NCI-H1436 treated with DMSO at 0.1 percent for 48 hours (cell line): ENCODE data around the gene RHEB.
"Not testable (repeated sequence)": the region's sequence is repeated elsewhere in the genome, so short reads cannot be mapped to it uniquely, and the experiment has no call there.

Source experiments
- DNase-seq: peaks from one replicate; lab custom pipeline; 2025; lab: John Stamatoyannopoulos, UW

Gene RHEB

DNA sequence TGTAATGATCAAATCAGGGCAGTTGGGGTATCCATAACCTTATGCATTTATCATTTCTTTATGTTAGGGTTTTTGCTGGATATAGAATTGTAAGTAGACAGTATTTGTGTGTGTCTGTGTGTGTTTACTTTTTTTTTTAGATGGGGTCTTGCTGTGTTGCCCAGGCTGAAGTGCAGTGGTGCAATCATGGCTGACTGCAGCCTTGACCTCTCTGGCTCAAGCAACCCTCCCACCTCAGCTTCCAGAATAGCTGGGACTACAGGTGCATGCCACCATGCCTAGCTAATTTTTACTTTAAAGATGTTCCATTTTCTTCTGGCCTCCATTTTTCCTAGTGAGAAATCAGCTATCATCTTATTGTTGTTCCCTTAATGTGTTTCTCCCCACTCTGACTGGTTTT is 10.1 kb upstream of the RHEB start:
- DNase-seq, result no peak

DNA sequence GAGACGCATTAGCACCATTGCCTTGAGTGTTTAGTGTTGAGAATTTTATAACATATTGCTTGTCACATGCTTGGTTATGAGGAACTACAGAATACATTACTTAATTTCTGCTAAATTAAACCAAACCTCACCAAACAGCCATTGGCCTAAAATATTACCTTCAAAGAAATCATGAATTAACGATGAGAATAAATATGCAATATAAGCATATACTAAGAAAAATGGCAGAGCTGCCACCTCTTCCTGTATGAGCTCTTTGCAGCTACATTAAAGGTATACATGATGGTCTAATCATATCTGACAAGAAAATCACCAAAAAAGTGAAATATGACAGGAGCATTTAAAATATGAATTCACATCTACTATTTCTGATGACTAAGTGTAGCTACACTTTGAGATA is 5.2 kb upstream of the RHEB start:
- no peak for DNase-seq

DNA sequence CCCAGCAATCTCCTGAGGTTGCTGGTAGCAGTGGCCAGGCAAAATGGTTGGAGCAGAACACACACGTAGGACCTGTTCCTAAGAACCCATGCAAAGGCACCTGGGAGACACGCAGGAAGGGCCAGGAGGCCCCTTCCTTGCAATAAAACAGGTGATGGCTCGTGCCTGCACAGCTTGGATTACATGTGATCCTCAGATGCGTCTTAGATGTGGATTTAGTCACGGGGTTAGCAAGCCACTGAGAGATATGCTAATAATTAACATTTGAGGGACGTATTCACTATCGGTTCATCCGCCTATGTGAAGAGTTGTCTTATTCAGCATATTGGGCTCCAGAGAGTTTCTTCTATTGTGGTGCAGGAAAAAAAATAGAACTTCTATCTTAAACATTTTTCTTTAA is 4.6 kb upstream of the RHEB start:
- no peak for DNase-seq

DNA sequence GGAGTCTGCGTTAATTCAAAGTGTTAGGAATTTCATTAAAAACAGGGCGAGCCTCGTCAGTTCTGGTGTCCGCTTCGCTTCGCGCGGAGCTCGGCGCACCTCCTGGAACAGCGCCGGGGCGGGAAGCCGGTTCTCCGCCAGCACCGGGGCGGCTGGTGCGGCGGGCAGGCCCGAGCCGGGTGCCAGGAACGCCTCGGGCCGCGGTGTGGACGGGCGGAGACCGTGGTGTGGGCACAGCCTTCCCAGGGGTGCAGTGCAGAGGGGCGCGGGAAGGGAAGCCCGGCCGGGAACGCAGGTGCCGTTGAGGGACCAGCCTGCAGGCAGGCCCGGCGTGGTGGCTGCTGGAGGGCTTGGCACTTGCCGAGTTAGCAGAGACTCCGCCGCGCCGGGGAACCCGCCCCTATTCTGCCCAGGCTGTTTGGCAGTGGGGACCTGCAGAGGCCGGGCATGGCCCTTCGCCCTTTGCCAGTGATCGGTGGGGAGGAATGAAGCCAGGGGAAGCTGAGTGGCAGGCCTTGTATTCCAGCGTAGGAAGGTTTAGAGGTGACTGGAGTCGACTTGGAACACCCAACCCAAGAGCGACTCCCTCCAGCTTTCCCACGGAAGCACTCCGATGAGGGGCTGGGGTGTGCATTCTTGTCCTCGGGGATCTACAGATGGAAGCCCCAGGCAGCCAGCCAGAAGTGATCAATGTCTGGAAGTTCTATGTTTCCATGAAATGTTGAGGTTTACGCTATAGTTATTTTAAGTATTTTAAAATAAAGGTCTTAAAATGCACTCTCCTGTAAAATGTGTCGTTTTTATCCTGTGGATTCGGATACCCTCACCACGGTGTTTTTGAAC is 945 bp upstream of the RHEB start:
- DNase-seq, result no peak

DNA sequence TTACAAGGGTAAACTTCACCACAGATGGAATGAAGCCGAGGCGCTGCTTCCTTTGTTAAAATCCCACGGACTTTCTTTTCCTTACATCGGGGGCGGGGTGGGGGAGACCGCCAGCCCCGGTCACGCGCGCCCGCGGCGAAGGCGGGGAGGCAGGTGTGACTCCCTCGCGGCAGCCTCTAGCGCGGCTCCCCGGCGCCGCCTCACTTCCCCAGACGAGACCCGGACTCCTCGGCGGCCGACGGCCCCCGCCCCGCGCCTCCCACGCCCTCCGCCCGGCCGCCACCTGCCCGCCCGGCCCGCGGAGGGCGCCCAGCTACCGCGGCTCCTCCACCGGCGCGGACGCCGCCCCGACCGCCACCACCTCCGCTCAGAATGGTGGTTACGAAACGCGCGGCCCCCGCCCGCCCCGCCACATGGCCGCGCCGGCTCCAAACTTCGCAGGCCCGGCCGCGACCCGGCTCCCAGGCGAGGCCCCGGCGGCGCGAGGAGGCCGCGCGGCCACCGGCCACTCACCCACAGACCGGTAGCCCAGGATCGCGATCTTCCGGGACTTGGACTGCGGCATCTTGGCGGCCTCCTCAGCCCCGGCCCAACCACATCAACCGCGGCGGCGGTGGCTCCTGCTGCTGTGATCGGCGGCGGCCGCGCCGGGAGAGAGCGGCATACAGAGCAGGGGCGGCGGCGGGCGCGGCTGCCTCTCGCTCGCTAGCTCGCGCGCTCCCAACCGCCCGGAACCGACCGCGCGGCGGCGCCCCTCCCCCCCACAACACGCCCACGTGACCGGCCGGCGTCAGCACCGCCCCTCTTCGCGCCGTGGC is 539 bp downstream of the RHEB start:
- DNase-seq, result not testable (repeated sequence)

DNA sequence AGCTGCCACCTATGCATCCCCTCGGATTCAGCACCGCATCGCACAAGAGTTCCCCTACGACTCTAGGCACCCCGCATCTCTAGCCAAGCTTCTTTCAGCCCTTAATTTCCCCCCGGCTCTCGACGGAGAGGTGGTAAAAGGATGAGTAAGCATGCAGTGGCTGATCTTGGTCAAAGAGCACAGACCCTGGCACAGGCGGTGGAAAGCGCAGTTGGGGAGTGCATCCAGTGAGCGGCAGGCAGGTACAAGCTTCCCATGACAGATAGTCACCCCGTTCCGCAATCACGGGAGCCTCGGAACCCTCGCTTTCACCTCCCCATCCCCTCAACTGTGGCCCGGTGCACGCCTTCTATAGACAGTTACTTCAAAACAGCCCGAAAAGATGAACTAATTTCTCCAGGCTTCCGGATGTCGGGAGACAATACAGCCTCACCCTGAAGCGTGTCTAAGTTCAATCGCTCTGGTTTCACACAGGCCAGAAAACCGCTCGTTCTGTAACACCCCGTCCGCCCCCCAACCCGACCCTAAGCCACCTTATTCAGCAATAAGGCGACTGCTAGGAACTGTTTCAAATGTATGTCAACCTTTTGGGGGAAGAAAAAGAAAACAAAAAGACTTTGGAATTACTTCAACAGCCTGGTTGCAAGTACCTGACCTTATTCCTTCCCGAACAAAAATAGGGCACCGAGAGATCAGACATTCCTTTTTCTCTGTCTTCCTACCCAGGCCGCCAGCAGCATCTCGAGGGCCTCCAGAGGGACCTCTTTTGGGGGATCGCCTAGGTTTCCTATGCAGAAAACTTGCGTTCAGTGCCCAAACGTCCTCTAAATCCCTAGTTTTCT is 1.4 kb downstream of the RHEB start:
- no peak for DNase-seq

DNA sequence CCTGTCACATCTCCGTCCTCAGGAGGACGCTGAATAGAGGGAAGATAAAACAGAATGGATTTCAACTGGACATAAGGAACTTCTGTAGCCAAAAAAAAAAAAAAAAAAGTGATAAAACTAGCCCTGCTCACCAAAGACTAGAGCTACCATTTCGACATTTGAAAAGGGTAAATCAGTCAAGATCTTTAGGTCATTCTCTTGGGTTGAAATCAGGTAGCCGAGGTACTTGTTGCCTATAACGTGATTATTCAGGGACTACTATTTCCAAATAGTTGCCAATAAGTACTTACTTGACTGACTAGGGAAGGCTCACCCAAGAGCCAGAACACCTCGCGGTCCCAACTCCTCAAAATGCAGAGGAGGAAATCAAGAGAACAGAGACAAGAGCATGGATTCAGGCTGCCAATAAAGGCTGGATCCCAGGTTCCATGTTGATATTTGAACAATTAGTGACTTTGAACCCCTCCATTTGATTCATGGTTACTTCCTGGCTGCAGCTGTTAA is 2.0 kb downstream of the RHEB start:
- DNase-seq, result no peak

DNA sequence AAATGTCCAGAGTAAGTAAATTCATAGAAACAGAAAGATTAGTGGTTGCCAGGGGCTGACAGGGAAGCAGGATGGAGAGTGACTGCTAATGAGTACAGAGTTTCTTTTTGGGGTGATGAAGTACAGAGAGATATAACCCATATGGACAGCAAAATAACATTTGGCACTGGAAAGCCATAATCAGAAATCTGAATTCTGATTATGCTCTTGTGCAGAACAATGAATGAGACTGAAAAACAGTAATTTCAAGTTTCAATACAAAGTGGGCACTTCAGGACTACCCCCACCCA is 4.5 kb downstream of the RHEB start:
- no peak for DNase-seq

DNA sequence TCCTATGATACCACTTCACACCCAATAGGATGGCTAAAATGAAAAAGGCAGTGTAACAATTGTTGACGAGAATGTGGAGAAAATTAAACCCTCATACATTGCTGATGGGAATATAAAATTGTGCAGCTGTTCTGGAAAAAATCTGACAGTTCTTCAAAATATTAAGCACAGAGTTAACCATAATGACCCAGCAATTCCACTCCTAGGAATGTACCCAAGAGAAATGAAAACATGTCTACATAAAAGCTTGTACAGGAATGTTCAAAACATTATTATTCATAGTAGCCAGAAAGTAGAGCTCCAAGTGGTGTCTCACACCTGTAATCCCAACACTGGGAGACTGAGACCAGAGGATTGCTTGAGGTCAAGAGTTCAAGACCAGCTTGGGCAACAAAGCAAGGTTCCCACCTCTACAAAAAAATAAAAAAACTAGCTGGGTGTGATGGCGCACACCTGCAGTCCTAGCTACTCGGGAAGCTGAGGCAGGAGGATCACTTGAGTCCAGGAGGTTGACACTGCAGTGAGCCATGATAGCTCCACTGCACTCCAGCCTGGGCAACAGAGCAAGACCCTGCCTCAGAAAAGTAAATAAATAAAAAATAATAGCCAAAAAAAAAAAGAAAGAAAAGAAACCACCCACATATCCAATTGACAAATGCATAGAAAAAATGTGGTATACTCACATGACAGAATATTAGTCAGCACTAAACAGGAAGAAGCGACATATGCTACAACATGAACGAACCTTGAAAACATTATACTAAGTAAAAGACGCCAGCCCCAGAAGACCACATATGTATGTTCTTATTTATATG is 5.0 kb downstream of the RHEB start:
- no peak for DNase-seq

DNA sequence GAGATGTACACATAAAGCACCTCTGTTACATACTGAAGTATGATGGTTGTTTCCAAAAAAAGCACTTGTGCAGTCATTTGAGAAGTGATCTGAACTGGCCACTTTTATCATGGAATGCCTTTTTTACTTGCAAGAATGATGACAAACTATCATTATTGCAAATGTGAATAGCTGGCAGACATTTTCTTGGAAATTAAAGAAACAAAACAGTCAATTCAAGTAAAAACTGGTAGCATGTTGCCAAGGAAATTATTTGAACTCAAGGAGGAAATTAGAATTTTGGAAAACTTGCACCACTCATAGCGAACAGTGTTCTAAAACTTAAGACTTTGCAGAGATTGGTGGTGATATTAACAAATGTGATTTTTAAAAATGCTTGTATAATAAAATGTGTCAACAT is 6.6 kb downstream of the RHEB start:
- DNase-seq, result no peak

DNA sequence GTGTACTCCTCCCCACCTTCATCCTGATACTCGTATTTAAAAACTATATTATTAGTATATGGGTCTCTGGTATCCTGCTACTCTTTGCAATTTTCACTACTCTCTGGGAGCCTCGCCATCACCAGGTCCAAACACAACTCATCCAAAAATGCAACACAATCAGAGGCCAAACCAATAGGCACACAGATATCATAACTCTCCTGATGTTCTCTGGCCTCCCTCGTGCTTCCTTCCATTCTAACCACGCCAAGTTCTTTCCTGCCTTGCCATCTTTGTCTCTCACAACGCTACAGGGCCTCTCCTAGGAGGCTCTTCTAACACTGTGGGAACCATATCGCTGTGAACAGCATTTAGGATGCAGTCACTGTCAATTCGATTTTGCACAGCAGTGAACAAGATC is 7.3 kb downstream of the RHEB start:
- DNase-seq, result no peak

DNA sequence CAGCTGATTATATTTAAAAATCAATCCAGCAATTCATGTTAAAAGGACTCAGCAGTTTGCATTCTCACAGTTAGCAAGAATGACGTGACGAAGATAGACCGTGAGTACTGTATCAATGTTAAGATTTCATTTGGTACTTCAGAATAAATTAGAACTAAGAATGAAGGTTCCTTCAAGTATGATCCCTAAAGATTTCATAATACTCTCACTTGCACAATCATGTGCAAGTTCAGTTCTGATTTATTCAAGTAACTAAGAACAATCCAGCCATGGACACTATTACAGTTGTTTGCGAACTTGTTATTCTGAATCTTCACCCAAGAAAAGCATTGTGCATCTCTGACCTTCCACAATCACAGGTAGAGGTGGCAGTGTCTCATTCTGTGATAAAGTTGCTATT is 7.7 kb downstream of the RHEB start:
- DNase-seq, result no peak

DNA sequence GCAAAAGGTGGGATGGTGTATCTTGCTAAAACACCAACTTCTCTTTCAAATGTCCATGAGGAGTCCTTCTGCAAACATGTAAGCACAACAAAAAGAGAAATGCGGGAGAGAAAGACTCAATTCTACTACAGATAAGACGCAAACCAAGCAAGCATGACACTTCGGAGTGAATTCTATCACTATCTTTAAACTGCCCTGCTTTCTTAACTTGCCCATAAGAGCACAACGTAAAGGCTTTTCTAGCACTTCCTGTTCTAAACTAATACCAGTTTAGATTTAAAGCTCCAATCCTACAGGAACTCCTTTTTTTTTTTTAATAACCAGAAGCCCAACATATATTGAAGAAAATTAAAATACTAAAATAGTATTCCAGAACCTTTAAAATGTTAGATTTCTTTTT is 8.4 kb downstream of the RHEB start:
- no peak for DNase-seq

DNA sequence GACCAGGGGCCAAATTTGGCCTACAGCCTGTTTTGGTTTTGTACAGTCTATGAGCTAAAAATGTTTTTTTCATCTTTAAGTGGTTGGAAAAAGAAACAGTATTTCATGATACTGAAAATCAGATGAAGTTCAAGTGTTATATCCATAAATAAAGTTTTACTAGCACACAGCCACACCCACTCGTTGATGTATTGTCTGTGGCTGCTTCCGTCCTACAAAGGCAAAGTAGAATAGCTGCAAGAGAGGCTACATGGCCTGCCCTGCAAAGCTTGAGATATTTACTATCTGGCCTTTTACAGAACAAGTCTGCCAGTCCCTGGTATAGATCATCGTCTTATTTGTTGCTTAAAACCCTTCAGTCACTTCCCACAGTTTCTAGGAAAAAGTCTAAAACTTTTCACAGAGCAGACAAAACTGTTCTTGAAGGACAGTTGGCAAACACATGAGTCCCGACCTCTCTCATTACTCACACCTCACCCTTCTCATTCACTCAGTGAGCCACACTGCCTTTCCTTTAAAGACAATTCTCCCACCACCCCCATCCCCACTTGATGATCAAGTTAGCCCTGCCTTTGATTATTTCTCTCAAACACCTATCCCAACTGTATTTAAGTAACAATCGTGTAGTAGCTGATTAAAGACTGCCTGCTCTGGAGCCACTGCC is 9.9 kb downstream of the RHEB start:
- no peak for DNase-seq

DNA sequence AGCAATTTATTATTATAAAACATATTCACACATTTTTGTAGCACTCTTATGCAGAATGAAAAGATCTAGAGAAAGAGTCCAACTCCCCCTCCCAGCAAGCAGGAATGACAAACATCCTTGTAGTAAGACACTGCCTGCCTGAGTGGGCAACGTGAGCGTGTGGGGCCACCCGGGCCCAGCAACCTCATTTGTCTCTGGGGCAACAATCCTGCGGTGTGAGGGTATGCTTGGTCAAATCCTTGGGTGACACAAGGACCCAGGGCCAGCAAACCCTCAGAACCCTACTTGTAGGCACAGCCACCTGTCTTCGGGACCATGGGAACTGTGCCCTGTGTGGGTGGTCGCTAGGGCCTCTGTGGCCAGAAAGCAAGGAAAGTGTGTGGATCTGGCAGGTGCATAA is 10.7 kb downstream of the RHEB start:
- DNase-seq, result no peak

DNA sequence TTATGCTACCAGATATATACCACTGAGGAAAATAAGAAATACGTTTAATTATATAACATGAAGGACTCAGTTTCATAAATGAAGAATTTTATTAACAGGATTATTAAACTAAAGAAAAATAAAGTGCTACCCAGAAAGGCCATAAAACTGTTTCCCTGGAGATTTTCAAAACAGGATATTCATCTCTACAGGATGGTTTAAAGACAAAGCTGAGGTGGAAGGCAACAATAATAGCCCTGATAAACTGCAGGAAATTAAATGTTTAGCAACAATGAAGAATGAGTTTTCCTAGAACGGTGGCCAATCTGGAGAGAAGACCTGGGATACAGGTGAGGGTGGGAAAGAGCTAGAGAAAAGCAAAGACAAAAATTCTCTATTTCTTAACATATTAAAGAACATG is 11.9 kb downstream of the RHEB start:
- no peak for DNase-seq

DNA sequence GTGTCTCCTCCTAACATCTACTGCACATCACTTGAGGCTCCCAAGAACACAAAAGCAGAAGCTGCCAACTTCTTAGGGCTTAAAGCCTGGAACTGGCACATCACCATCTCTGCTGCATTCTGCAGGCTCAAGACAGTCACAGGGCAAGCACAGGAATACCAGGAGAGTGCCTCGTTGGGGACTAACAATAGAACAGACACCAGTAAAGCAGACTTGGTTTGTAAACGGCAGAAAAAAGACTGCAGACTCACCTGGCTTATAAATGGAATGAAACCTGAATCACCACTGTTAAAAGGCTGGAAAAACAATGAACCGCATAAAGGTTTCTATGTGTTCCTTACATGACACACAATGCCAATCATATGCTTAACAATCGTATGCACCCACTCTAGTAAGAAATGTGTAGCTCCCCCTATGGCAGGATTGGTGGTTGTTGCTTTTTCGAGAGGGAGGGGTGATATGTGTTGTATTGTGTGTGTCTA is 12.8 kb downstream of the RHEB start:
- no peak for DNase-seq

DNA sequence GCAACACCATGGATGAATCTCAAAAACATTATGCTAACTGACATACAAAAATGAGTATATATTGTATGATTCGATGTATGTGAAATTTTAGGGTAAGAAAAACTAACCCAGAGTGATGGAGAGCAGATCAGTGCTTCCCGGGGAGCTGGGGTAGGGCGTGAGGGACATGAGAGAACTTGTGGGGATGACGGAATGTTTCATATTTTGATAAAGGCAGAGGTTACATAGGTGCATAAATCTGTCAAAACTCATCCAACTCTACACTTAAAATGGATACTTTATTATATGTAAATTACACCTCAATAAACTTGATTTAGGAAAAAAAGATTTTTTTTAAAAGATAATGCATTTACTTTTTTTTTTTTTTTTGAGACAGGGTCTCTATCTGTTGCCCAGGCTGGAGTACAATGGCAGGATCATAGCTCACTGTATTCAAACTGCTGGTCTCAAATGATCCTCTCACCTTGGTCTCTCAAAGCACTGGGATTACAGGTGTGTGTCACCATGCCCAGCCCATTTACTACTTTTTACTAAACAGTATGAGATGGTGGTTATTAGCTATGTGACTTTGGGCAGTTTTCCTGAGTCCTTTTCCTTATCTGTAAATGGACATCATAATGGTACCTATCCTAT is 13.7 kb downstream of the RHEB start:
- DNase-seq, result no peak

DNA sequence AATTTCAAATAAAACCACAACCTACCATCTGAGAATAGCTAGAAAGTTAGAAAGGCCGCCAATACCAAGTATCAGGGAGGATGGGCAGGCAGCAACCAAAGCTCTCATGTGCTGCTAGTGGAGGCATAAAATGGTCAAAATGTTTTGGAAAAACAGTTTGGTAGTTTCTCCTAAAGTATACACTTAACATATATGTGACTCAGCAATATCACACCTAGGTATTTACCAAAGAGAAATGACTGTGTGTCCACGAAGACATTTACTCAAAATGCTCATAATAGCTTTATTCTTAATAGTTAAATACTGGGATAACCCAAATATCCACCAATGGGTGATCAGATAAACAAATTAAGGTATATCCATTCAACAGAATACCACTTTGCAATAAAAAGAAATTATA is 14.3 kb downstream of the RHEB start:
- no peak for DNase-seq

DNA sequence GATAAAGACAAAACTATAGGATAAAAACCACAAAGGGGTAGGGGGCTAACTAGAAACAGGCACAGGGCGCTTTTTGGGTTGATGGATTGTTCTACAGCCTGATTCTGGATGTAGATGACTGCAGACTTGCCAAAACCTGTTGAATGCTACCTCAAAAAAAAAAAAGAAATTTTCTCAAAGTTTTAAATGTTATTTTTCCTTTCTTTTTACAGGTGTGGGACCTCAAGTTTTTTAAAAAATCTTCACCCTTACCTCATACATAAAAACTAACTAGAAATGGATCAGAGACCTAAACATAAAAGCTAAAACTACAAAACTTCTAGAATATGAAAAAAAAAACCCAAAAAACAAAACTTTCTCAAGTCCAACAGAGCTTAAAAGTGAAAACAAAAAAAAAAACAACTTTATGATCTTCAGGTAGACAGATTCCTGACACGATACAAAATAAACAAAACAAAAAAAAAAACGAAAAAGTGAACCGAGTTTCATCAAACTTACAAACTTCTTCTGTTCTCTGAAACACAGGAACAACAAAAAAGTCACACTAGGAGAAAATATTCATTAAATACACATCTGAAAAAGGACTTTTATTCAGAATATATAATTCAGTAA is 14.9 kb downstream of the RHEB start:
- no peak for DNase-seq
